Loucy (cell line): ENCODE measurements around the gene MTFR1L.

ENCODE experiments used
- H2AFZ ChIP-seq: fragments of 200-600 bp; sonication (generic); 2 replicates; pipeline ENCODE4 v1.6.0; 2016; ENCODE audit warnings: antibody characterized with exemption, mild to moderate bottlenecking, low read length, moderate library complexity
- H3F3A ChIP-seq: fragments of 200-600 bp; 2 replicates; pipeline ENCODE4 v1.6.0; 2016; ENCODE audit warnings: antibody characterized with exemption, low read depth, mild to moderate bottlenecking
- H3K27me3 ChIP-seq: fragments of 200-600 bp; sonication (generic); 2 replicates; pipeline ENCODE4 v1.6.1; 2014; ENCODE audit warnings: low read length, mild to moderate bottlenecking; ENCODE audit not compliant: insufficient read depth, poor library complexity, severe bottlenecking
- H3K36me3 ChIP-seq: fragments of 200-600 bp; sonication (generic); 2 replicates; pipeline ENCODE4 v1.6.1; 2016; ENCODE audit warnings: low read length; ENCODE audit not compliant: insufficient read depth
- H3K4me1 ChIP-seq: fragments of 200-600 bp; sonication (generic); 2 replicates; pipeline ENCODE4 v1.5.1; 2014; ENCODE audit warnings: low read length, mild to moderate bottlenecking; ENCODE audit not compliant: insufficient read depth, poor library complexity, severe bottlenecking
- H3K4me2 ChIP-seq: fragments of 200-600 bp; sonication (generic); 2 replicates; pipeline ENCODE4 v1.6.0; 2014; ENCODE audit warnings: antibody characterized with exemption, low read length, low read depth, mild to moderate bottlenecking; ENCODE audit not compliant: poor library complexity, severe bottlenecking
- H3K4me3 ChIP-seq: fragments of 200-600 bp; sonication (generic); 2 replicates; pipeline ENCODE4 v1.5.1; 2014; ENCODE audit warnings: low read length, mild to moderate bottlenecking, mixed read lengths; ENCODE audit not compliant: poor library complexity, severe bottlenecking
- H3K79me2 ChIP-seq: fragments of 200-600 bp; sonication (generic); 2 replicates; pipeline ENCODE4 v1.6.1; 2014; ENCODE audit warnings: low read length; ENCODE audit not compliant: insufficient read depth
- H3K9ac ChIP-seq: fragments of 200-600 bp; sonication (generic); 2 replicates; pipeline ENCODE4 v1.6.0; 2014; ENCODE audit warnings: mild to moderate bottlenecking, low read depth, low read length, moderate library complexity; ENCODE audit not compliant: poor library complexity, severe bottlenecking
- H3K9me2 ChIP-seq: fragments of 200-600 bp; sonication (generic); replicated peaks from 2 replicates; pipeline ENCODE4 v1.6.1; 2016; ENCODE audit warnings: low read depth, low read length, mixed read lengths
- H3K9me3 ChIP-seq: fragments of 200-600 bp; sonication (generic); 2 replicates; pipeline ENCODE4 v1.6.1; 2014; ENCODE audit warnings: mild to moderate bottlenecking, antibody characterized with exemption, low read length, low read depth; ENCODE audit not compliant: insufficient read depth
- H4K20me1 ChIP-seq: fragments of 200-600 bp; sonication (generic); 2 replicates; pipeline ENCODE4 v1.6.0; 2014; ENCODE audit warnings: antibody characterized with exemption, low read length, mild to moderate bottlenecking; ENCODE audit not compliant: insufficient read depth, poor library complexity, severe bottlenecking
- CTCF ChIP-seq: fragments of 200-600 bp; sonication (generic); conservative IDR thresholded peaks from 2 replicates; pipeline ENCODE4 v1.5.1; 2014; ENCODE audit warnings: mild to moderate bottlenecking, antibody characterized with exemption, low read length
- EZH2phosphoT487 ChIP-seq: fragments of 200-600 bp; IDR thresholded peaks from 2 replicates; pipeline ENCODE4 v1.6.1; 2018; ENCODE audit warnings: antibody characterized with exemption, mild to moderate bottlenecking, moderate library complexity, borderline replicate concordance

MTFR1L gene

GRCh38 chr1:25772164-25772563 lies 47.6 kb upstream of the MTFR1L start:
- Histone ChIP-seq H4K20me1 (no peaks in the 10 kb centered on the region), H3K4me1 (peaks cover 34% of the 10 kb centered on the region), H3K4me3 (no peak overlapping the region), H3K36me3 (no peaks in the 10 kb centered on the region), H3K9me2 (no peaks in the 10 kb centered on the region), H3F3A (0 out of 2 replicates have a peak, but pooled peaks cover 12% of the 10 kb centered on the region), H3K9ac (no peak overlapping the region), H3K9me3 (no peaks in the 10 kb centered on the region), H3K27me3 (peaks cover 46% of the 10 kb centered on the region), H3K79me2 (no peaks in the 10 kb centered on the region), H3K4me2 (no peak overlapping the region), H2AFZ (no peak overlapping the region)
- TF ChIP-seq CTCF (no peak), EZH2phosphoT487 (no peak)

- peaks cover 34% of the 10 kb centered on the region for H3K4me1 ChIP-seq
- H3K4me2 ChIP-seq, result no peak overlapping the region
- H3K9ac ChIP-seq, result no peak overlapping the region
- H3K27me3 ChIP-seq, result peaks cover 52% of the 10 kb centered on the region
- TF ChIP-seq EZH2phosphoT487, result no peak
- no peak for TF ChIP-seq CTCF
- 0 out of 2 replicates have a peak, but pooled peaks cover 12% of the 10 kb centered on the region for H3F3A ChIP-seq
- H3K79me2 ChIP-seq, result no peaks in the 10 kb centered on the region
- no peak overlapping the region for H3K4me3 ChIP-seq
- H2AFZ ChIP-seq, result no peak overlapping the region
- H3K36me3 ChIP-seq, result no peaks in the 10 kb centered on the region
- no peaks in the 10 kb centered on the region for H3K9me3 ChIP-seq
- no peaks in the 10 kb centered on the region for H3K9me2 ChIP-seq
- no peaks in the 10 kb centered on the region for H4K20me1 ChIP-seq
These were observed 47.0 kb upstream of the MTFR1L start for GRCh38 chr1:25772692-25773245.

GRCh38 chr1:25773441-25774125 lies 46.2 kb upstream of the MTFR1L start:
- TF ChIP-seq EZH2phosphoT487 (no peak), CTCF (no peak)
- H3K4me2 ChIP-seq, result no peak overlapping the region
- no peaks in the 10 kb centered on the region for H4K20me1 ChIP-seq
- H3K79me2 ChIP-seq, result no peaks in the 10 kb centered on the region
- H3K9ac ChIP-seq, result no peak overlapping the region
- peaks cover 60% of the 10 kb centered on the region for H3K27me3 ChIP-seq
- H3K4me3 ChIP-seq, result no peak overlapping the region
- no peak overlapping the region for H2AFZ ChIP-seq
- H3K36me3 ChIP-seq, result no peaks in the 10 kb centered on the region
- H3K9me3 ChIP-seq, result no peaks in the 10 kb centered on the region
- H3F3A ChIP-seq, result 0 out of 2 replicates have a peak, but pooled peaks cover 12% of the 10 kb centered on the region
- peaks cover 34% of the 10 kb centered on the region for H3K4me1 ChIP-seq
- H3K9me2 ChIP-seq, result no peaks in the 10 kb centered on the region
